Measurements from ENCODE around the gene CYBC1. TPM values are rescaled to one million over a fixed set of nuclear protein-coding genes. Genes with fewer than 3 reads are reported as not detected.
A peak's percentile ranks its signal among the peaks of the same experiment; 100 is the strongest.

Gene CYBC1
- total RNA-seq, 1 experiment from 2014 or later = 95.4 TPM

DNA sequence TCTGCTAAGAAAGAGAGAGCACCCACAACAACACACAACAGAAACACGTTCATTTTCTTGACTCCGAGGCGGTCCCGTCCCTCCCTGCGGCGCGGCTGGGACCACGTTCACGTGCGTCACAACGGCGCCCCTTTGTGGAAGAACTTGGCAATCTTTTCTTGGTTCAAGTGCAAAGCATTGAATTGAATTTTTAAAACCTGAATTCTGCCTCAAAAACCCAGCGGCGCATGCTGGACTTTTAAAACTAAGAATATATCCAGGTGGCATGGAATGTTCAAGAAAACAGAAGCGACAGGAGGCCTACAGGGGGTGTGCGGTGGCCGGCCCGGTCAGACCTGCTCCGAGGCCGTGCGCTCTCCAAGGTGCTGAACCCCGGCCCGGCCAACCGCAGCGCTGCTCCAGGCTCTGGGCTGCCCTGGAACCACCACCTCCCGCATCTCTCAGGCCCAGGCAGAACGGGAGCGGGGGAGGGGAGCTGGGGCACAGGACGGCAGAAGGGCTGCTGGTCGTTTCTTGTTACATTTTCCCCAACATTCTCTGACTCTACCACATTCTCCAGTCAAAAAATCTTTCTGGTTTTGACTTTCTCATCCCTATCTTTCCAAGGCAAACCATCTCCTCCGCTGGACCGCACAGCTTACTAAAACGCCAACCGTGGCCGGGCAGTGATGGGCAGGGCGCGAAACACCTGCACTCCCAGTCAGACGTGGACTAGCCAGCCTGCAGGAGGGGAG lies 35.8 kb downstream of the CYBC1 start:
- no peaks in the 10 kb centered on the region; the same call in 1 of the 2 replicates for H3K79me2 ChIP-seq (ENCODE audit: insufficient read depth, low read length)
- intact Hi-C loops (cut with micrococcal nuclease) = loop anchor here (1.0 to 10.0 kb wide), 5 partner anchors 62 to 380 kb away; partner anchors contain the start of genes DCXR and RAC3
- ChIA-PET CTCF (interaction anchor here (0.7 to 2.0 kb wide), 2 partner anchors 57 to 114 kb away, joined by 3 to 7 read pairs; no protein-coding TSS in a partner anchor), POLR2A (interaction anchor here (0.7 kb wide), 1 partner anchor 10 kb away, joined by 3 read pairs; no protein-coding TSS in a partner anchor), RAD21 (ENCODE audit: low non-redundant PET in 1 of 2, low total read pairs in 2 of 2, uncharacterized antibody in 2 of 2, unreplicated experiment in 2 of 2) (interaction anchor here in 1 of 2 experiments (0.5 to 0.7 kb wide), 2 partner anchors 42 to 201 kb away, joined by 3 to 7 read pairs; no protein-coding TSS in a partner anchor)
- peaks cover 6% of the 10 kb centered on the region; the same call in 1 of the 2 replicates for H4K20me1 ChIP-seq (ENCODE audit: insufficient read depth)
- peaks cover 7 to 23% of the 10 kb centered on the region in 2 experiments for H3K4me1 ChIP-seq (ENCODE audit: control insufficient read depth in 1 of 2, insufficient read depth in 2 of 2, low read length in 2 of 2)
- ATAC-seq = peak; percentile 55
- no peaks in the 10 kb centered on the region for H3K27me3 ChIP-seq (ENCODE audit: insufficient read depth, low read length)
- H2AFZ ChIP-seq (ENCODE audit: low read depth, low read length, poor library complexity, severe bottlenecking) = no peak overlapping the region
- BruUV-seq (replicated peaks) = no TSS peak
- no peaks in the 10 kb centered on the region for H3K9me3 ChIP-seq (ENCODE audit: control insufficient read depth in 1 of 2, insufficient read depth in 1 of 2, low read depth in 1 of 2, low read length in 2 of 2)
- H3K4me2 ChIP-seq (ENCODE audit: low read length) = peak overlapping the region; percentile 27
- H3K9me2 ChIP-seq (ENCODE audit: insufficient read depth) = no peaks in the 10 kb centered on the region
- H3K4me3 ChIP-seq (replicated peaks in 1 of 2; ENCODE audit: low read depth in 1 of 2, low read length in 2 of 2) = no peak overlapping the region
- peaks cover 0 to 3% of the 10 kb centered on the region in 2 experiments; a peak in 1 of 4 replicates for H3K36me3 ChIP-seq (ENCODE audit: control insufficient read depth in 1 of 2, insufficient read depth in 2 of 2, low read length in 2 of 2)
- no peak overlapping the region for H3K27ac ChIP-seq (ENCODE audit: low read depth, low read length)
- no peak overlapping the region for H3K9ac ChIP-seq (ENCODE audit: low read length)
- DNase-seq (ENCODE audit: low read depth, low spot score) = peak; percentile 57
- TF ChIP-seq ZFX (IDR thresholded peaks at IDR 0.05) (no peak), POLR2AphosphoS5 (IDR thresholded peaks at IDR 0.05; ENCODE audit: low read depth, low read length) (no peak), CEBPB (IDR thresholded peaks at IDR 0.05; ENCODE audit: low read depth) (no peak), SP1 (IDR thresholded peaks at IDR 0.05; ENCODE audit: low read depth) (no peak), ELF1 (IDR thresholded peaks at IDR 0.05; ENCODE audit: borderline replicate concordance, low read depth) (no peak), MAX (IDR thresholded peaks at IDR 0.05) (peak; percentile 40; the same call in 1 of the 2 replicates), TCF7L2 (IDR thresholded peaks at IDR 0.05; ENCODE audit: borderline replicate concordance, extremely low read depth, insufficient read depth, insufficient read length) (no peak), YY1 (IDR thresholded peaks at IDR 0.05; ENCODE audit: extremely low read depth, insufficient replicate concordance, low read depth, low read length) (no peak), RAD21 (IDR thresholded peaks at IDR 0.05; ENCODE audit: low read depth) (peak; percentile 98), ATF3 (IDR thresholded peaks at IDR 0.05) (no peak), SIN3A (IDR thresholded peaks at IDR 0.05; ENCODE audit: low read depth) (no peak), SRF (IDR thresholded peaks at IDR 0.05; ENCODE audit: low read depth) (no peak), EZH2phosphoT487 (IDR thresholded peaks at IDR 0.05; ENCODE audit: borderline replicate concordance) (no peak), JUND (IDR thresholded peaks at IDR 0.05) (no peak), POLR2A (IDR thresholded peaks at IDR 0.05; ENCODE audit: borderline replicate concordance, extremely low read depth, insufficient read depth, insufficient read length) (no peak), EGR1 (IDR thresholded peaks at IDR 0.05; ENCODE audit: low read depth) (no peak), CBX3 (IDR thresholded peaks at IDR 0.05; ENCODE audit: low read depth) (no peak; the same call in 1 of the 2 replicates), EZH2 (IDR thresholded peaks at IDR 0.05) (no peak)
- TF ChIP-seq, protein P1, sequence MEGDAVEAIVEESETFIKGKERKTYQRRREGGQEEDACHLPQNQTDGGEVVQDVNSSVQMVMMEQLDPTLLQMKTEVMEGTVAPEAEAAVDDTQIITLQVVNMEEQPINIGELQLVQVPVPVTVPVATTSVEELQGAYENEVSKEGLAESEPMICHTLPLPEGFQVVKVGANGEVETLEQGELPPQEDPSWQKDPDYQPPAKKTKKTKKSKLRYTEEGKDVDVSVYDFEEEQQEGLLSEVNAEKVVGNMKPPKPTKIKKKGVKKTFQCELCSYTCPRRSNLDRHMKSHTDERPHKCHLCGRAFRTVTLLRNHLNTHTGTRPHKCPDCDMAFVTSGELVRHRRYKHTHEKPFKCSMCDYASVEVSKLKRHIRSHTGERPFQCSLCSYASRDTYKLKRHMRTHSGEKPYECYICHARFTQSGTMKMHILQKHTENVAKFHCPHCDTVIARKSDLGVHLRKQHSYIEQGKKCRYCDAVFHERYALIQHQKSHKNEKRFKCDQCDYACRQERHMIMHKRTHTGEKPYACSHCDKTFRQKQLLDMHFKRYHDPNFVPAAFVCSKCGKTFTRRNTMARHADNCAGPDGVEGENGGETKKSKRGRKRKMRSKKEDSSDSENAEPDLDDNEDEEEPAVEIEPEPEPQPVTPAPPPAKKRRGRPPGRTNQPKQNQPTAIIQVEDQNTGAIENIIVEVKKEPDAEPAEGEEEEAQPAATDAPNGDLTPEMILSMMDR (IDR thresholded peaks at IDR 0.05 in 2 of 3, conservative IDR thresholded peaks at IDR 0.05 in 1 of 3; ENCODE audit: borderline replicate concordance in 1 of 3, insufficient read depth in 1 of 3, low read depth in 2 of 3, low read length in 2 of 3) = peak; percentile 70 to 96 (median 94)
- TF ChIP-seq, protein P2, sequence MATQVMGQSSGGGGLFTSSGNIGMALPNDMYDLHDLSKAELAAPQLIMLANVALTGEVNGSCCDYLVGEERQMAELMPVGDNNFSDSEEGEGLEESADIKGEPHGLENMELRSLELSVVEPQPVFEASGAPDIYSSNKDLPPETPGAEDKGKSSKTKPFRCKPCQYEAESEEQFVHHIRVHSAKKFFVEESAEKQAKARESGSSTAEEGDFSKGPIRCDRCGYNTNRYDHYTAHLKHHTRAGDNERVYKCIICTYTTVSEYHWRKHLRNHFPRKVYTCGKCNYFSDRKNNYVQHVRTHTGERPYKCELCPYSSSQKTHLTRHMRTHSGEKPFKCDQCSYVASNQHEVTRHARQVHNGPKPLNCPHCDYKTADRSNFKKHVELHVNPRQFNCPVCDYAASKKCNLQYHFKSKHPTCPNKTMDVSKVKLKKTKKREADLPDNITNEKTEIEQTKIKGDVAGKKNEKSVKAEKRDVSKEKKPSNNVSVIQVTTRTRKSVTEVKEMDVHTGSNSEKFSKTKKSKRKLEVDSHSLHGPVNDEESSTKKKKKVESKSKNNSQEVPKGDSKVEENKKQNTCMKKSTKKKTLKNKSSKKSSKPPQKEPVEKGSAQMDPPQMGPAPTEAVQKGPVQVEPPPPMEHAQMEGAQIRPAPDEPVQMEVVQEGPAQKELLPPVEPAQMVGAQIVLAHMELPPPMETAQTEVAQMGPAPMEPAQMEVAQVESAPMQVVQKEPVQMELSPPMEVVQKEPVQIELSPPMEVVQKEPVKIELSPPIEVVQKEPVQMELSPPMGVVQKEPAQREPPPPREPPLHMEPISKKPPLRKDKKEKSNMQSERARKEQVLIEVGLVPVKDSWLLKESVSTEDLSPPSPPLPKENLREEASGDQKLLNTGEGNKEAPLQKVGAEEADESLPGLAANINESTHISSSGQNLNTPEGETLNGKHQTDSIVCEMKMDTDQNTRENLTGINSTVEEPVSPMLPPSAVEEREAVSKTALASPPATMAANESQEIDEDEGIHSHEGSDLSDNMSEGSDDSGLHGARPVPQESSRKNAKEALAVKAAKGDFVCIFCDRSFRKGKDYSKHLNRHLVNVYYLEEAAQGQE (IDR thresholded peaks at IDR 0.05; ENCODE audit: low read depth) = peak; percentile 95

All from HCT116 (cell line).